Activated CD4-positive, alpha-beta T cell treated with anti-CD3 and anti-CD28 coated beads, Interleukin-2, amount 10 ng/mL, durations not matched to agents 7 days and 5 days (primary cell): ENCODE results near the gene LMAN1L. TPM values are rescaled to one million over a fixed set of nuclear protein-coding genes. Genes with fewer than 3 reads are reported as not detected.

ENCODE experiments used
- CTCF ChIA-PET: fragments of 350-600 bp; sonication (Branson Sonifier 250); formaldehyde crosslinking; loops from one replicate; lab custom pipeline; 2021; ENCODE audit warnings: antibody characterized with exemption; lab: Charles Lee
- POLR2A ChIA-PET: fragments of 350-600 bp; sonication (Branson Sonifier 250); formaldehyde crosslinking; loops from one replicate; lab custom pipeline; 2021; ENCODE audit warnings: antibody characterized with exemption; lab: Charles Lee
- DNase-seq: peaks from one replicate; pipeline ENCODE4 v3.0.0-alpha.2; 2020
- H3K27ac Mint-ChIP-seq: one replicate; pipeline ENCODE4 v1.8.0; 2021; ENCODE audit warnings: mild to moderate bottlenecking, moderate library complexity, mixed read lengths
- H3K27me3 Mint-ChIP-seq: one replicate; pipeline ENCODE4 v1.8.0; 2021; ENCODE audit warnings: mixed read lengths
- H3K36me3 Mint-ChIP-seq: one replicate; pipeline ENCODE4 v1.8.0; 2021; ENCODE audit warnings: low read depth, mixed read lengths
- H3K4me1 Mint-ChIP-seq: one replicate; pipeline ENCODE4 v1.8.0; 2021; ENCODE audit warnings: mixed read lengths
- H3K4me3 Mint-ChIP-seq: one replicate; pipeline ENCODE4 v1.8.0; 2021; ENCODE audit warnings: mild to moderate bottlenecking, moderate library complexity, mixed read lengths
- H3K9me3 Mint-ChIP-seq: one replicate; pipeline ENCODE4 v1.8.0; 2021; ENCODE audit warnings: mixed read lengths
- total RNA-seq, 2 experiments: library from RNA; stranded (reverse); gene quantifications; one replicate each; pipeline ENCODE4 v1.2.3, GENCODE V29; 2021

LMAN1L gene
- total RNA-seq, 2 experiments from 2014 or later = 0.87 to 0.92 TPM

- Mint-ChIP-seq H3K36me3 (peaks cover 11% of the 10 kb centered on the region), H3K27ac (peak overlapping the region; percentile 92), H3K4me3 (peak overlapping the region; percentile 67), H3K9me3 (no peaks in the 10 kb centered on the region), H3K4me1 (peaks cover 79% of the 10 kb centered on the region), H3K27me3 (no peaks in the 10 kb centered on the region)
- ChIA-PET CTCF (interaction anchor here (0.7 to 27.9 kb wide), 12 partner anchors 7 to 173 kb away, joined by 3 to 930 read pairs (median 4); partner anchors contain the start of gene LMAN1L), POLR2A (interaction anchor here (1.0 to 1.3 kb wide), 2 partner anchors 11 to 143 kb away, joined by 3 to 14 read pairs; no protein-coding TSS in a partner anchor)
- peak; percentile 54 for DNase-seq
Observed at GRCh38 chr15:74776821-74777768, 35.5 kb upstream of the LMAN1L start.

GRCh38 chr15:74777769-74778598, 34.7 kb upstream of the LMAN1L start:
- no peak for DNase-seq

GRCh38 chr15:74778599-74778970, 34.0 kb upstream of the LMAN1L start:
- POLR2A ChIA-PET = no interaction called here
- Mint-ChIP-seq H3K4me3 (peak overlapping the region; percentile 67), H3K36me3 (peaks cover 18% of the 10 kb centered on the region), H3K4me1 (peaks cover 74% of the 10 kb centered on the region), H3K27me3 (no peaks in the 10 kb centered on the region), H3K9me3 (no peaks in the 10 kb centered on the region), H3K27ac (peak overlapping the region; percentile 92)
- no peak for DNase-seq
- CTCF ChIA-PET = interaction anchor here (0.6 to 27.9 kb wide), 11 partner anchors 9 to 347 kb away, joined by 3 to 930 read pairs (median 4); partner anchors contain the start of genes LMAN1L and RPP25

More at GRCh38 chr15:74777769-74778598, 34.7 kb upstream of the LMAN1L start:
- Mint-ChIP-seq H3K9me3 (no peaks in the 10 kb centered on the region), H3K27me3 (no peaks in the 10 kb centered on the region), H3K36me3 (peaks cover 12% of the 10 kb centered on the region), H3K4me3 (peak overlapping the region; percentile 67), H3K27ac (peak overlapping the region; percentile 92), H3K4me1 (peaks cover 77% of the 10 kb centered on the region)
- POLR2A ChIA-PET = interaction anchor here (1.0 to 1.3 kb wide), 2 partner anchors 10 to 144 kb away, joined by 3 to 14 read pairs; no protein-coding TSS in a partner anchor
- CTCF ChIA-PET = interaction anchor here (0.7 to 27.9 kb wide), 11 partner anchors 8 to 181 kb away, joined by 3 to 930 read pairs (median 4); partner anchors contain the start of genes LMAN1L and RPP25

GRCh38 chr15:74779162-74779648, 33.4 kb upstream of the LMAN1L start:
- Mint-ChIP-seq H3K27me3 (no peaks in the 10 kb centered on the region), H3K9me3 (no peaks in the 10 kb centered on the region), H3K27ac (peak overlapping the region; percentile 92), H3K4me1 (peaks cover 68% of the 10 kb centered on the region), H3K4me3 (peak overlapping the region; percentile 86), H3K36me3 (peaks cover 24% of the 10 kb centered on the region)
- POLR2A ChIA-PET = no interaction called here
- no peak for DNase-seq
- CTCF ChIA-PET = interaction anchor here (0.6 to 27.9 kb wide), 11 partner anchors 9 to 769 kb away, joined by 3 to 930 read pairs (median 3); partner anchors contain the start of genes LMAN1L, RPP25 and ULK3

GRCh38 chr15:74780523-74781430, 31.9 kb upstream of the LMAN1L start:
- DNase-seq = peak; percentile 55
- Mint-ChIP-seq H3K9me3 (no peaks in the 10 kb centered on the region), H3K4me1 (peaks cover 65% of the 10 kb centered on the region), H3K36me3 (peaks cover 39% of the 10 kb centered on the region), H3K4me3 (peak overlapping the region; percentile 86), H3K27ac (peak overlapping the region; percentile 92), H3K27me3 (no peaks in the 10 kb centered on the region)
- POLR2A ChIA-PET = interaction anchor here (0.6 to 1.7 kb wide), 3 partner anchors 9 to 194 kb away, joined by 3 to 5 read pairs (median 5); no protein-coding TSS in a partner anchor
- CTCF ChIA-PET = interaction anchor here (0.6 to 27.9 kb wide), 18 partner anchors 11 to 170 kb away, joined by 3 to 930 read pairs (median 4); partner anchors contain the start of genes CPLX3, LMAN1L and ULK3

- Mint-ChIP-seq H3K27me3 (no peaks in the 10 kb centered on the region), H3K4me3 (peak within 1 kb of the TSS; percentile 88), H3K36me3 (peaks cover 45% of the 10 kb centered on the region), H3K27ac (peak within 1 kb of the TSS; percentile 98), H3K9me3 (no peaks in the 10 kb centered on the region), H3K4me1 (peaks cover 63% of the 10 kb centered on the region)
- ChIA-PET POLR2A (interaction anchor here (0.6 to 1.7 kb wide), 2 partner anchors 11 to 193 kb away, joined by 5 read pairs; no protein-coding TSS in a partner anchor), CTCF (interaction anchor here (0.6 to 27.9 kb wide), 12 partner anchors 12 to 169 kb away, joined by 3 to 930 read pairs (median 4); partner anchors contain the start of genes CPLX3, FAM219B, LMAN1L and ULK3)
- peak; percentile 74 for DNase-seq
Observed at GRCh38 chr15:74781431-74782258, 31.0 kb upstream of the LMAN1L start, which contains the start of gene CSK. TSS of gene CSK (plus strand) at chr15:74782080. CDS start at chr15:74798298, 16,218 bp downstream.

- no peaks in the 10 kb centered on the region for H3K27me3 Mint-ChIP-seq
- H3K27ac Mint-ChIP-seq = peak overlapping the region; percentile 98
- peak; percentile 74 for DNase-seq
- H3K36me3 Mint-ChIP-seq = peaks cover 47% of the 10 kb centered on the region
- POLR2A ChIA-PET = interaction anchor here (1.0 to 1.7 kb wide), 2 partner anchors 11 kb away, joined by 3 to 5 read pairs; no protein-coding TSS in a partner anchor
- H3K4me3 Mint-ChIP-seq = peak overlapping the region; percentile 88
- H3K9me3 Mint-ChIP-seq = no peaks in the 10 kb centered on the region
- peaks cover 61% of the 10 kb centered on the region for H3K4me1 Mint-ChIP-seq
- CTCF ChIA-PET = interaction anchor here (0.6 to 27.9 kb wide), 8 partner anchors 12 to 1096 kb away, joined by 3 to 930 read pairs (median 4); partner anchors contain the start of genes CPLX3, FAM219B and LMAN1L
Observed at GRCh38 chr15:74782259-74783071, 30.2 kb upstream of the LMAN1L start.

GRCh38 chr15:74783072-74783807, 29.4 kb upstream of the LMAN1L start:
- peak; percentile 56 for DNase-seq
- Mint-ChIP-seq H3K27ac (peak overlapping the region; percentile 98), H3K4me3 (peak overlapping the region; percentile 88), H3K27me3 (no peaks in the 10 kb centered on the region), H3K9me3 (no peaks in the 10 kb centered on the region), H3K4me1 (peaks cover 59% of the 10 kb centered on the region), H3K36me3 (peaks cover 55% of the 10 kb centered on the region)
- CTCF ChIA-PET = interaction anchor here (0.6 to 27.9 kb wide), 10 partner anchors 8 to 1095 kb away, joined by 3 to 930 read pairs (median 4); partner anchors contain the start of genes FAM219B and LMAN1L
- POLR2A ChIA-PET = interaction anchor here (1.0 kb wide), 1 partner anchor 10 kb away, joined by 3 read pairs; no protein-coding TSS in a partner anchor

- Mint-ChIP-seq H3K27me3 (no peaks in the 10 kb centered on the region), H3K4me1 (peaks cover 58% of the 10 kb centered on the region), H3K27ac (peak overlapping the region; percentile 98), H3K36me3 (peaks cover 59% of the 10 kb centered on the region), H3K9me3 (no peaks in the 10 kb centered on the region), H3K4me3 (peak overlapping the region; percentile 88)
- ChIA-PET CTCF (interaction anchor here (0.6 to 27.9 kb wide), 8 partner anchors 9 to 167 kb away, joined by 3 to 930 read pairs (median 6); partner anchors contain the start of gene LMAN1L), POLR2A (interaction anchor here (1.0 to 1.2 kb wide), 2 partner anchors 9 to 10 kb away, joined by 3 to 7 read pairs; no protein-coding TSS in a partner anchor)
- DNase-seq = no peak
Observed at GRCh38 chr15:74783808-74784175, 28.8 kb upstream of the LMAN1L start.
